IPS-15b (cell line): Measurements from ENCODE around the gene EPHB4.
A peak's percentile ranks its signal among the peaks of the same experiment; 100 is the strongest.

Experiments
- H3K27me3 ChIP-seq: one replicate; pipeline ENCODE4 v1.6.1; 2013; ENCODE audit warnings: low read length; ENCODE audit not compliant: control insufficient read depth, insufficient read depth
- H3K36me3 ChIP-seq: one replicate; pipeline ENCODE4 v1.6.1; 2013; ENCODE audit warnings: low read length; ENCODE audit not compliant: control insufficient read depth, insufficient read depth
- H3K4me1 ChIP-seq: one replicate; pipeline ENCODE4 v1.6.1; 2013; ENCODE audit warnings: mild to moderate bottlenecking, low read length; ENCODE audit not compliant: control insufficient read depth, insufficient read depth
- H3K4me3 ChIP-seq: one replicate; pipeline ENCODE4 v1.5.1; 2013; ENCODE audit warnings: low read depth, low read length
- H3K9ac ChIP-seq: one replicate; pipeline ENCODE4 v1.6.1; 2013; ENCODE audit warnings: low read depth, mild to moderate bottlenecking, low read length
- H3K9me3 ChIP-seq: one replicate; pipeline ENCODE4 v1.6.1; 2013; ENCODE audit warnings: mild to moderate bottlenecking, low read length; ENCODE audit not compliant: control insufficient read depth, insufficient read depth

Gene EPHB4

DNA sequence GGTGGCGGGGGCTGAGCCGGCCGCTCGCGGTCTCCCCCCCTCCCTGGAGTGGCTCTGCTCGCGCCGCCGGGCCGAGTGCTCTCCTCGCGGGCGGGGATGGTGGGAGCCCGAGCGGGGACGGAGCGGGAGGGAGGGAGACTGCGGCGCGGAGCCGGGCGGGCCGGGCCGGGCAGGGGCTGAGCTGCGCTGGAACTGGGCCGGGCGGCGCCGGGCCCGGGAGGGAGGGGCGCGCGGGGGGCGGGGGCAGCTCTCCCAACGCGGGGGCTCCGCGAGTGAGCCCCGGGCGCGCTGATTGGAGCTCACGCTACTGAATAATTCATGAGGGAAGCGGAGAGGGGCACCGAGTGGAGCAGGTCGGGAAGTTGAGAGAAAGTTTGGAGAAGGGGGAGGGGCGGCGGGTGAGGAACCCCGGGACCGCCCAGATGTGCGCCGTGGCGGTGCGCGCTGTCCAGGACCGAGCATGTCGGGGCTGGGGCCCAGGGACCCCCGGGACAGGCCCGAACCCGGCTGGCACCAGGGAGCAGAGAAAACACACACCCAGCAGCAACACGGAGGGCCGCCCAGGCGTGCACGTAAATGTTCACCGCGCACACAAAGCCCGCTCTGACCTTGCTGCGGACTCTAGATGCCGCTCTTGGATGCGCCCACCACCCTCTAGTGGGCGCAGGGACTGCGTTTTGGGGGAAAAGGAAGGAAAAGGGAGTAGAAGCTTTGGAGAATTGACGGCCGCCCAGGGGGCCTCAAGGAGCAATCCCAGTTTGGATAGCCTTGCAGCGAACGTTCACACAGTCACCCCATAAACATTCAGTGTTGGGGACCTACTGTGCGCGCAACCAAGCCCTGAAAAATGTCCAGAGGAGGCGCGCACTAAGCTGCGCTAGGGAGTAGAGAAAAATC lies at the start of gene EPHB4:
EPHB4 (minus strand) TSS at position 194 of the 897 bp plus-strand sequence. CDS start 493 bp downstream, outside the sequence.
- Histone ChIP-seq H3K9me3 (no peaks in the 10 kb centered on the region), H3K36me3 (peaks cover 21% of the 10 kb centered on the region), H3K27me3 (no peaks in the 10 kb centered on the region), H3K4me3 (peak within 1 kb of the TSS; percentile 92), H3K4me1 (no peaks in the 10 kb centered on the region), H3K9ac (peak within 1 kb of the TSS; percentile 83)

DNA sequence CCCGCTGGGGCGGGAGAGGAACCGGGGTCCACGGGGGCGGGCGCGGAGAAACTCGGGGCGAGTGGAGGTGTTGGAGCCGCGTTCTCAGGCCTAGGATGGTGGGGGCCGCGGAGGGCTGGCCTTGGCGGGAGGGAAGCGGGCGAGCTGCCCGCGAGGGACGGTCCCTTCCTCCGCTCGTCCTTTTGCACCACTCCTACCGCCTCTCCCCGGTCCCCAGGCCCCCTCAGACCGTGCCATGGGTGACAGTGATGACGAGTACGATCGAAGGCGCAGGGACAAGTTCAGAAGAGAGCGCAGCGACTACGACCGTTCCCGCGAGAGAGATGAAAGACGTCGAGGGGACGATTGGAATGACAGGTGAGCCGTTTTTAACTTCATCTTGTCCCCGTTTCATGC lies 48.0 kb upstream of the EPHB4 start:
- Histone ChIP-seq H3K4me1 (peaks cover 3% of the 10 kb centered on the region), H3K36me3 (peaks cover 35% of the 10 kb centered on the region), H3K9ac (peak overlapping the region; percentile 89), H3K27me3 (no peaks in the 10 kb centered on the region), H3K4me3 (peak overlapping the region; percentile 97), H3K9me3 (no peaks in the 10 kb centered on the region)

DNA sequence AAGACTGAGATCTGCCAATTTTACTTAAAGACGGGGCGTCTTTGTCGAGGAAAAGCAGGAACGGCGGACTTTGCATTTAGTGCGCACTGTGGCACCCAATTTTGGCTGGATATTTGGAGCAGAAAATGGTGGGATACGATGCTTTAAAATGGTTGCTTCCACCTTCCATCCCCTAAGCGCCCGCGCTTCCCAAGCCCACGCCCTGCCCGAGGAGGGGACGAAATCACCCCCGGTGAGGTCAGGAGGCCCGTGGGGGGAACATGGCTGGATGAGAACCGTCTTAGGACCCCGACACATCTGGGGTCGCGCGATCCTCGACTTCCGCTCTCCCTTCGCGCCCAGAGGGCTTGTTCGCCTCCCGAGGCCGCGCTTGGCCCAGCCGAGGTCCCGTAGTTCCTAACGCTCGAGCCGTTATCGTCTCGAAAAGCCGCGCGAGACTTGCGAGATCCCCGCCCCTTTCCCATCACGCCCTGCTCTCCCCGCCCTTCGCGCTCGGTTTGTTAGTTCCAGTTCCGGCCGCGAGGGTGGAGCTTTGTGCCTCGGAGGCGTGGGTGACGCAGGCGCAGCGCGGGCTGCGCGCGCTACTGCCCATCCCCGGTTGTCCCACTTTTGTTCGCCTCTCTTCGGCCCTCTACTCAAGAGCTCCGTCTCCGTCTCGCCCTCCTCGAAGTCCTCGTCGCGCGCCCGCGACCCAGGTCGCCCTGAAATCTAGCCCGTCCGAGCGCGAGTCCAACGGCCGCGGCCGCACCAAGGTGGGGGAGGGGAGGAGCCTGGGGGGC lies 47.4 kb upstream of the EPHB4 start, which contains the start of gene SRRT:
SRRT (plus strand) TSS at position 527 of the 779 bp plus-strand sequence. CDS start 488 bp downstream, outside the sequence.
- H3K4me3 ChIP-seq, result peak within 1 kb of the TSS; percentile 97
- H3K4me1 ChIP-seq, result peaks cover 3% of the 10 kb centered on the region
- H3K27me3 ChIP-seq, result no peaks in the 10 kb centered on the region
- H3K36me3 ChIP-seq, result peaks cover 37% of the 10 kb centered on the region
- H3K9ac ChIP-seq, result peak within 1 kb of the TSS; percentile 96
- no peaks in the 10 kb centered on the region for H3K9me3 ChIP-seq

DNA sequence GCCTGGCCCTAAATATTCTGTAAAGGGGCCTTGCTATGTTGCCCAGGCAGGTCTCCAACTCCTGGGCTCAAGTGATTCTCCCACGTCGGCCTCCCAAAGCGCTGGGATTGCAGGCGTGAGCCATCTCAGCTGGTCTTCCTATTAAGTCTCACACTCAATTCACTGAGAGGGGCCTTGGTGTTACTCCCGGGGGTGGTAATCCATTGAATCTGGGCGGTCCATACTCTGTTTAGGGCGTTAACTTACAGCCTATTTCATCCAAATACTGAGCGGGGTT lies 46.9 kb upstream of the EPHB4 start:
- peaks cover 38% of the 10 kb centered on the region for H3K36me3 ChIP-seq
- no peaks in the 10 kb centered on the region for H3K27me3 ChIP-seq
- peaks cover 3% of the 10 kb centered on the region for H3K4me1 ChIP-seq
- peak overlapping the region; percentile 96 for H3K9ac ChIP-seq
- H3K9me3 ChIP-seq, result no peaks in the 10 kb centered on the region
- peak overlapping the region; percentile 97 for H3K4me3 ChIP-seq

DNA sequence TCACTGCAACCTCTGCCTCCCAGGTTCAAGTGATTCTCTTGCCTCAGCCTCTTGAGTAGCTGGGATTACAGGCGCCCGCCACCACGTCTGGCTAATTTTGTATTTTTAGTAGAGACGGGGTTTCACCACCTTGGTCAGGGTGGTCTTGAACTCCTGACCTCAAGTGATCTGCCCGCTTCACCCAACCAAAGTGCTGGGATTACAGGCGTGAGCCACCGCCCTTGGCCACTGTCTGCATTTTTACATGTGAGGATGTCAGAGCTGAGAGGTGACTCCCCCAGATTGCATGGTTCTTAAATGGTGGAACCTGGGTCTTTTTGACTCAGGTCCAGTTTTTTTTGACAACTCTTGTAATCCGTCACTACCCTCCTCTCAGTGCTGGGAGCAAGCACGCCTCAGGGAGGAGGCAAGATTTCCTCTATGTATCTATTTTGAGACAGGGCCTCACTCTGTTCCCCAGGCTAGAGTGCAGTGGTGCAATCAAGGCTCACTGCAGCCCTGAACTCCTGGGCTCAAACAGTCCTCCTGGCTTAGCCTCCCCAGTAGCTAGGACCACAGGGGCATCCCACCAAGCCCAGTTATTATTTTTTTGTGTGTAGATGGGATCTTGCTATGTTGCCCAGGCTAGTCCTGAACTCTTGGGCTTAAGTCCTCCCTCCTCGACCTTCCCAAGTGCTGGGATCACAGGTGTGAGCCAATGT lies 46.4 kb upstream of the EPHB4 start:
- H3K4me3 ChIP-seq, result peak overlapping the region; percentile 97
- no peaks in the 10 kb centered on the region for H3K27me3 ChIP-seq
- peaks cover 43% of the 10 kb centered on the region for H3K36me3 ChIP-seq
- H3K9me3 ChIP-seq, result no peaks in the 10 kb centered on the region
- peak overlapping the region; percentile 96 for H3K9ac ChIP-seq
- peaks cover 3% of the 10 kb centered on the region for H3K4me1 ChIP-seq

DNA sequence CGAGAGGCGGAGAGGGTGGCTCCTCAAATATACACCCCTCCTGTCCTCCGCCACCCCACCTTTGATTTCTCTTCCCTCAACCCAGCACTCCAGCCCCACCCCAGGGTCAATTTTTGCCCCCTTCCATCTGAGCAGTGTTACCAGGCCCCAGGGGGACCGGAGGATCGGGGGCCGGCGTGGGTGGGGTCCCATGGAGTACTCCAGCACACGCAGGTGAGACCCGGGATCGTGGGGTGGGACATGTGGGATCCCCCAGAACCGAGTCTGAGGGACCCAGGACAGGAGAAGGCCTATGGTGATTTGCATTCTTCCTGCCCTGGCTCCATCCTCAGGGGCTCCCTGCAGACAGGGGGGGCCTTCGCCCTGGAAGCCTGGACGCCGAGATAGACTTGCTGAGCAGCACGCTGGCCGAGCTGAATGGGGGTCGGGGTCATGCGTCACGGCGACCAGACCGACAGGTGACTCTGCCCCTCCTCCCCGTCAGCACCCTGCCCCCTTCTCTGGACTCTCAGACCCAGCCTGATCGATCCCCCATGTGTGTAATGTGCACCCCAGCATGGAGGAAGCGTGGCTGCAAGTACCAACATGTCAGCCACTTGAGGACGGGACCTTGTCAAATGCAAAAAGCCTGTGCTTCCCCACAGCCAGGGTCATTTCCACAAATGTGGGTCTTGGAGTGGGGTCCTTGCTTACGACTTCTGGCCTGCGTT lies 40.6 kb upstream of the EPHB4 start:
- Histone ChIP-seq H3K9ac (peak overlapping the region; percentile 98), H3K9me3 (no peaks in the 10 kb centered on the region), H3K4me1 (peaks cover 4% of the 10 kb centered on the region), H3K4me3 (peak overlapping the region; percentile 93), H3K36me3 (peaks cover 40% of the 10 kb centered on the region), H3K27me3 (no peaks in the 10 kb centered on the region)

DNA sequence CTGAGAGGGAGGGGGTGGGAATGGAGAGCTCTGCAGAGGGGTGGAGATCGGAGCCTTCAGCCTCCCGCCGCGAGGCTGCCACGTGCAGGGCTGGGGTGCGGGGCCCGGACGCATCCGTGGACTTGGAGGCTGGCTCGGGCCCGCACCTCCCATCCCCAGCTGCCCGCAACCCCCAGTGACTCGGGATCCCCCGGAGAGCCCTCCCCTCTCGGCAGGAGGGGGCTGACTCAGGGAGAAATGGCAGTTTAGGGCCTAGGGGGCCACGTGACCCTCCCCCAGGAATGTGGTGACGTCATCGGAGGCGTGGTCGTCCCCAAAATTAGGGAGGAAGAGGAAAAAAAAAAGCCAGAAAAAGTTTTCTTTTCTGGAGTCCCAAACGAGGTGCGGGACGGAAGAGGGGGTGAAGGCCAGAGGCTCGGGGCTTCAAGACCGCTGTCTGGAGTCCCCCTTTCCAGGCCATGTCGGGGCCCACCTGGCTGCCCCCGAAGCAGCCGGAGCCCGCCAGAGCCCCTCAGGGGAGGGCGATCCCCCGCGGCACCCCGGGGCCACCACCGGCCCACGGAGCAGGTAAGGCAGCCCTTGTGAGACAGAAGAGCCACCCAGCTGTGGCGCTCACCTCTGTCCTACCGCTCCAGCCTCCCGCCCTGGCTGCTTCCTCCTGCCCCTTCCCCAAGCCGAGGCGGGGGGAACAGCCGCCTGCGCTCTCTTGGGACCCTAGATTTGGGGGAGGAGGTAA lies 39.9 kb upstream of the EPHB4 start, which contains the start of gene TRIP6:
TRIP6 (plus strand) TSS at position 348 of the 736 bp plus-strand sequence; CDS start at position 459, 111 bp downstream.
- Histone ChIP-seq H3K36me3 (peaks cover 40% of the 10 kb centered on the region), H3K4me1 (peaks cover 4% of the 10 kb centered on the region), H3K4me3 (peak within 1 kb of the TSS; percentile 93), H3K9me3 (no peaks in the 10 kb centered on the region), H3K27me3 (no peaks in the 10 kb centered on the region), H3K9ac (peak within 1 kb of the TSS; percentile 98)

DNA sequence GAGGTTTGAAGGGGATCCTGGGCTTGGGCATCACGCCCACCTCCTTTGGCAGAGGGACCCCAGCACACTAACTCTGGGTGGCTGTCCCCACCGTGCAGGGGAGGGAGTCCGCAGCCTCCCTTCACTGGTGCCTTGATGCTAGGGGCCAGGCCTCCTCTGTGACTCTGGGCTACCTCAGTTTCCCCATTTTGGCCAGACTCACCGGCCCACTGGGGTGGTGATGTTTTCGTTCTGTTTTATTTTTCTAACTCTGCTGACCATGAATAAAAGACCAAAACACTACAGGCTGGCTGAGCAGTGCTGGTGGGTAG lies 39.4 kb upstream of the EPHB4 start:
- peaks cover 42% of the 10 kb centered on the region for H3K36me3 ChIP-seq
- peaks cover 4% of the 10 kb centered on the region for H3K4me1 ChIP-seq
- H3K9me3 ChIP-seq, result no peaks in the 10 kb centered on the region

DNA sequence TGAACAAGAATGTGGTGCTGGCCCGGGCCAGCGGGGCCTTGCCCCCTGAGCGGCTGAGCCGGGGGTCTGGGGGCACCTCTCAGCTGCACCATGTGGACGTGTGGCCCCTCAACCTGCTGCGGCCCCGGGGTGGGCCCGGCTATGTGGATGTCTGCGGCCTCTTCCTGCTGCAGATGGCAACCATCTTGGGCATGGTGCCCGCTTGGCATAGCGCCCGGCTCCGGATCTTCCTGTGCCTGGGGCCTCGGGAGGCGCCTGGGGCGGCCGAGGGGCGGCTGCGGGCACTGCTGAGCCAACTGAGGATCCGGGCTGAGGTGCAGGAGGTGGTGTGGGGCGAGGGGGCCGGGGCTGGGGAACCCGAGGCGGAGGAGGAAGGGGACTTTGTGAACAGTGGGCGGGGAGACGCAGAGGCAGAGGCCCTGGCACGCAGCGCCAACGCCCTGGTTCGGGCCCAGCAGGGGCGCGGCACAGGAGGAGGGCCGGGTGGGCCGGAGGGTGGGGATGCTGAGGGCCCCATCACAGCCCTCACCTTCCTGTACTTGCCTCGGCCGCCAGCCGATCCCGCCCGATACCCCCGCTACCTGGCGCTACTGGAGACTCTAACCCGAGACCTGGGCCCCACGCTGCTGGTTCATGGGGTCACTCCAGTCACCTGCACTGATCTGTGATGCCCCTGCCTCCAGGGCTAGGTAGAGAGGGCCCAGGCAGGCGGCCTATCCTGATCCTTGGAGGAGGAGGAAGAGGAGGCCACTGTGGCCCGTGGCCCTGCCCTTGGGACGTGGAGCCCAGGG lies 38.8 kb upstream of the EPHB4 start:
- Histone ChIP-seq H3K27me3 (no peaks in the 10 kb centered on the region), H3K4me3 (no peak overlapping the region), H3K9me3 (no peaks in the 10 kb centered on the region), H3K9ac (peak overlapping the region; percentile 26), H3K36me3 (peaks cover 41% of the 10 kb centered on the region), H3K4me1 (peaks cover 4% of the 10 kb centered on the region)

More for the DNA sequence above, 39.4 kb upstream of the EPHB4 start:
- Histone ChIP-seq H3K4me3 (peak overlapping the region; percentile 93), H3K27me3 (no peaks in the 10 kb centered on the region), H3K9ac (peak overlapping the region; percentile 26)

DNA sequence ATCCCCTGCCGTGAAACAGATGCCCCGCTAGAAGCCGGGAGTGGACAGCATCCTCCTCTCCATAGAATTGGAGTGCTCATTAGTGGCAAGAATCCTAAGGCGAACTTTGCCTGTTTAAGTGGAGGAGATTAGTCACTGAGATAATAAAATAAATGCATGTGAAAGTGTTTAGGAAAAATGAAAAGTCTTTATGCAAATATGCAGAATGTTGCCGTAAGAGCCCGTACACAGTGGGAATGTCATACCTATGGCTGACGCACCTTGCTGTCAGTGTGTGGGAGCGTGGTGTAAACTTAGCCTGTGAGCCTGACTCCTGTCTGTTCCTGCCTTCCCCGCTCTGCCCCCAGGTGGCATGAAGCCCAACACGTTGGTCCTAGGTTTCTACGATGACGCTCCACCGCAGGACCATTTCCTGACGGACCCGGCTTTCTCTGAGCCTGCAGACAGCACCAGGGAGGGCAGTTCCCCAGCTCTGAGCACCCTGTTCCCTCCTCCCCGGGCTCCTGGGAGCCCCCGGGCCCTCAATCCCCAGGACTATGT lies 38.1 kb upstream of the EPHB4 start:
- no peaks in the 10 kb centered on the region for H3K27me3 ChIP-seq
- no peak overlapping the region for H3K9ac ChIP-seq
- peaks cover 4% of the 10 kb centered on the region for H3K4me1 ChIP-seq
- no peak overlapping the region for H3K4me3 ChIP-seq
- H3K9me3 ChIP-seq, result no peaks in the 10 kb centered on the region
- peaks cover 39% of the 10 kb centered on the region for H3K36me3 ChIP-seq
